GM18951 (cell line): ENCODE data around the gene NADSYN1.
"Not testable (repeated sequence)": the region's sequence is repeated elsewhere in the genome, so short reads cannot be mapped to it uniquely, and the experiment has no call there.

ENCODE experiments used
- POLR2A ChIP-seq: IDR thresholded peaks from 4 replicates; pipeline ENCODE4 v1.6.1; 2011; ENCODE audit warnings: mild to moderate bottlenecking; ENCODE audit not compliant: insufficient read length, insufficient read depth; ENCODE audit errors: extremely low read depth
- in situ Hi-C: fragments of 300-500 bp; cut with MboI; formaldehyde crosslinking; loops from one replicate; pipeline ENCODE4 v1.12.0; 2022; ENCODE audit warnings: low sequenced_read_pairs, mixed read lengths, inconsistent platforms; ENCODE audit not compliant: unreplicated experiment

The NADSYN1 gene

DNA sequence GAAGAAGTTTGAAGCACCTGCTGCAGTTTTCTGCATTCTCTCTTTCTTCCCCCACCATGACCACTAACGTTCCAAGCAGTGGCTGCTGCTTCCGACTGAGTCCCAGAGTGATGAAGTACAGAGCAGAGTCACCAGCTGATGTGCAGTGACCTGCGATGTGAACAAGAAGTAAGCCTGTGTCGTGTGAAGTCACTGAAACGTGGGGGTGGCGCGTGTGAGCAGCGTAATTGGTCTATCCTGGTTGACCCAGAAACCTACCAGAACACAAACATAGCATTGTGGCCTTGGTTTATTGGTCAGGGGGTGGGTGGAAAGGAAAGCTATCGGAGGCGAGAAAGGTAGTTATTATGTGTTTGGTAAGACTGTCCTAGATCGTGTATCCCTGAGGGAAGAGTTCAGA, 77.6 kb downstream of the NADSYN1 start:
- in situ Hi-C loops: no loop called here
- TF ChIP-seq POLR2A: no peak

DNA sequence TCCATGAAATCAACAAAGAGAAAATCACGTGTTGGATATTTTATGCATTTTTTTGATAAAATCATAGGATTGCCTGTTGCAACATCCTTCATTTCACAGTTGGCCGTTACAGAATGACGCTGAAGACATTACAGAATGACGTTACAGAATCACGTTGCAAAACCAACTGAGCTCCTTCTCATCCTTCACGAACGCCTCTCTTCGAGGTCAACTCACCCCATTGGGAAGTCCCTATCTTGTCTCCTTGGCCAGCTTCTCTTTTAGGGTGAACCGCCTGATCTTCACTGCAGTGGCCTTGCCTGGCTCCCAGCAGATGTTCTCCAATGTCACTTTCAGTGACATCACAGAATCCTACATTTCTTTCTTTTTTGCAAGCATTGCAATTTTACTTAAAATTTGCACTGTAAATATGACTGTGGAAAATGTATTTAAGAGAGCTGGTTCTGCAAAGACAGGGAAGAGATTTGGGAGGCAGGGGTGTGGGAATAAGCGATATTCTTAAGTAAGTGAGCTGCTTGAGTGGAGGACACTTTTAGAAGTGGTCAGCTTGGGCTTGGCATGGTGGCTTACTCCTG, 79.1 kb downstream of the NADSYN1 start:
- TF ChIP-seq POLR2A: no peak
- in situ Hi-C loops: no loop called here

DNA sequence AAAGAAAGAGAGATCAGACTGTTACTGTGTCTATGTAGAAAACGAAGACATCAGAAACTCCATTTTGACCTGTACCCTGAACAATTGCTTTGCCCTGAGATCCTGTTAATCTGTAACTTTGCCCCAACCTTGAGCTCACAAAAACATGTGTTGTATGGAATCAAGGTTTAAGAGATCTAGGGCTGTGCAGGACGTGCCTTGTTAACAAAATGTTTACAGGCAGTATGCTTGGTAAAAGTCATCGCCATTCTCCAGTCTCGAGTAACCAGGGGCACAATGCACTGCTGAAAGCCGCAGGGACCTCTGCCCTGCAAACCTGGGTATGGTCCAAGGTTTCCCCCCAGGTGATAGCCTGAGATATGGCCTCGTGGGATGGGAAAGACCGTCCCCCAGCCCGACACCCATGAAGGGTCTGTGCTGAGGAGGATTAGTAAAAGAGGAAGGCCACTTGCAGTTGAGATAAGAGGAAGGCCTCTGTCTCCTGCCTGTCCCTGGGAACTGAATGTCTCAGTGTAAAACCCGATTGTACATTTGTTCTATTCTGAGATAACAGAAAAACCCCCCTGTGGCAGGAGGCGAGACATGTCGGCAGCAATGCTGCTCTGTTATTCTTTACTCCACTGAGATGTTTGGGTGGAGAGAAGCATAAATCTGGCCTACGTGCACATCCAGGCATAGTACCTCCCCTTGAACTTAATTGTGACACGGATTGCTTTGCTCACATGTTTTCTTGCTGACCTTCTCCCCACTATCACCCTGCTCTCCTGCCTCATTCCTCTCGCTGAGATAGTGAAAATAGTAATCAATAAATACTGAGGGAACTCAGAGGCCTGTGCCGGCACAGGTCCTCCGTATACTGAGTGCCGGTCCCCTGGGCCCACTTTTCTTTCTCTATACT, 82.0 kb downstream of the NADSYN1 start:
- in situ Hi-C loops: not testable (repeated sequence)

DNA sequence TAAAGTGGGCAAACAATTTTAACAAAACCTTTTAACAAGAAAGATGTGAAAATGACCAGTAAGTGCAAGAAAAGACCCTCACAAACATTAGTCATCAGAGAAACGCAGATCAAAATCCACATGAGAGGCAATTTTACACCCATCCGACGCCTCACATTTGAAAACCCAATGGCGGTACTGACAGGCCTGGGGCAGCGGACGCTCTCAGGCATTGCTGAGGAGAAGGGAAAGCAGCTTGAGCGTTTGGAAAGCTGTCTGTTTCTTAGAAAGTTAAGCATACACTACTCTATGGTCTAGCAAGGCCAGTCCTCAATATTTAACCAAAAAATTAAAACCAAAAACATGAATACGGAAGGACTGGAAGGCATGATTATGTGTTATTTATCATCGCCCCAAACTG, 82.8 kb downstream of the NADSYN1 start:
- in situ Hi-C loops: no loop called here
- TF ChIP-seq POLR2A: no peak

DNA sequence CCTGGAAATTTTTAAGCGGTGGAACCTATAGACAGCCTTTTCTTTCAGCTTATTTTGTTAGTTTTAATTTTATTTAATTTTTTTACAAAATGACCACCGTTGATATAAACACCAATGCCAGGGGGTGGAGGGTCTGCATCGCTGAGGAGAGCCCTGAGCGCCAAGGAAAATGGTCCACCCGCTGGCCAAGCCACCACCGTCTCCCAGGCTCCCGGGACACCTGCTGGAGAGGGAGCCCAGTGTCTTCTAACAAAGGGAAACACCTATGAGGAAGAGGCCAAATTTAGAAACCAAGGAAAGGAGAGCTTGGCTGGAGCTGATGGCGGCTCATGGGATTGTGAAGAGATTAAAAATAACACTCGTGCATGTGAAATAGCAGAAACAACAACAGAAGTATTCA, 84.5 kb downstream of the NADSYN1 start:
- TF ChIP-seq POLR2A: no peak
- in situ Hi-C loops: no loop called here

DNA sequence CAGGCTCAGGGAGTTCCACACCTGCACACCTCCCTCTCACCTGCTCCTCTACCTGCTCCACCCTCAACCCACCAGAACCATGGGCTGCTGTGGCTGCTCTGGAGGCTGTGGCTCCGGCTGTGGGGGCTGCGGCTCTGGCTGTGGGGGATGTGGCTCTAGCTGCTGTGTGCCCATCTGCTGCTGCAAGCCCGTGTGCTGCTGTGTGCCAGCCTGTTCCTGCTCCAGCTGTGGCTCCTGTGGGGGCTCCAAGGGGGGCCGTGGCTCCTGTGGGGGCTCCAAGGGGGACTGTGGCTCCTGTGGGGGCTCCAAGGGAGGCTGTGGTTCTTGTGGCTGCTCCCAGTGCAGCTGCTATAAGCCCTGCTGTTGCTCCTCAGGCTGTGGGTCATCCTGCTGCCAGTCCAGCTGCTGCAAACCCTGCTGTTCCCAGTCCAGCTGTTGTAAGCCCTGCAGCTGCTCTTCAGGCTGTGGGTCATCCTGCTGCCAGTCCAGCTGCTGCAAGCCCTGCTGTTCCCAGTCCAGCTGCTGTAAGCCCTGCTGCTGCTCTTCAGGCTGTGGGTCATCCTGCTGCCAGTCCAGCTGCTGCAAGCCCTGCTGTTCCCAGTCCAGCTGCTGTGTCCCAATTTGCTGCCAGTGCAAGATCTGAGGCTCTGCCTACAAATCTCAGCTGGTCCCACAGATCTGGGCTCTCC, 85.1 kb downstream of the NADSYN1 start, which contains the start of gene KRTAP5-8:
Gene KRTAP5-8 (plus strand): TSS at position 49 of the 689 bp plus-strand sequence. CDS start 31 bp downstream, at position 80.
- in situ Hi-C loops: not testable (repeated sequence)

DNA sequence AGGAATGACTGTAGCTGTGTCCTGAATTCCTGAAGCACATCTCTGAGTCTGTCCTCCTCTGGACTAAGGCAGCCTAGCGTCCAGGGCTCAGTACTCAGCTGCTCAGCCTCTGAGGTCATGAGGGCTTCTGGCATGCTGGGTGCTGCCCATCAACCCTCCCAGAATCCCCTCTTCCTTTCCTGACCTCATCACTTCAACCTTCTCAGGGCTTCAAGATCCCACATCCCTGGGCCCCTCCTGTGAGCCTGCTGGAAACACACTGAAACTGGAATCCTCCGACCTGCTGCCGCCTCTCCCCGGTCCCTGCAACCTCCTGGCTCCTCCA, 85.6 kb downstream of the NADSYN1 start:
- in situ Hi-C loops: no loop called here
- no peak for TF ChIP-seq POLR2A

DNA sequence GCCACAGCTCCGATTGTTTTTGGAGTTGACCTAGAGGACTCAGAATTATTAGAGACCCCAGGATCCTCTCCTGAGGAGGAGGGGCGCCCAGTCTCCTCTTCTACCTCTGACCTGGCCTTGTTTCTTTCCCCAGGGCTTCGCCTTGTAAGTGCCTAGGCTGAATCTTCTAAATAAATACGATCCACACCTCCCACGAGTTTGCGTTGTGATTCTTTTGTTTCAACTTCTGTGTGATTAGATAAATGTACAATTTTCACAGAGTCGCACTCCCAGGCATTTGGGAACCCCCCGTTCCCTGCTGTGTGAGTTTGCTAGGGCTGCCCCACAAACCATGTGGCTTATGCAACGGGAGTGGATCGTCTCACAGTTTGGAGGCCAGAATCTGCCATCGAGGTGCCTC, 86.0 kb downstream of the NADSYN1 start:
- no peak for TF ChIP-seq POLR2A
- in situ Hi-C loops: no loop called here

DNA sequence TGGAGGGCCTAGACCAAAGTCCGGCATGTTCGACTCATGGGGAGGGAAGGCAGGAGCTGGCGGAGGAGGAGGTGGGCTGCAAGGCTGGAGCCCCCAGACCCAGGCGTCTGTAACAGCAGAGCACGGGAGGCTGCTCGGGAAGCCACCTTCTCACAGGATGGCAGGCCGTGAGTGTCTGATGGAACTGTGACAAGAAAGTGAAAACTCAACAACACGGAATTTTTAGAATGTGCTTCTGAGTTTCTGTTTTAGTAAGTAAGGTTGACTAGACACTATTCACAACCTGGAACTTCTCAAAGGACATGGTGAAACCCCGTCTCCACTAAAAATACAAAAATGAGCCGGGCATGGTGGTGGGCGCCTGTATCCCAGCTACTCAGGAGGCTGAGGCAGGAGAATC, 87.0 kb downstream of the NADSYN1 start:
- in situ Hi-C loops: not testable (repeated sequence)

DNA sequence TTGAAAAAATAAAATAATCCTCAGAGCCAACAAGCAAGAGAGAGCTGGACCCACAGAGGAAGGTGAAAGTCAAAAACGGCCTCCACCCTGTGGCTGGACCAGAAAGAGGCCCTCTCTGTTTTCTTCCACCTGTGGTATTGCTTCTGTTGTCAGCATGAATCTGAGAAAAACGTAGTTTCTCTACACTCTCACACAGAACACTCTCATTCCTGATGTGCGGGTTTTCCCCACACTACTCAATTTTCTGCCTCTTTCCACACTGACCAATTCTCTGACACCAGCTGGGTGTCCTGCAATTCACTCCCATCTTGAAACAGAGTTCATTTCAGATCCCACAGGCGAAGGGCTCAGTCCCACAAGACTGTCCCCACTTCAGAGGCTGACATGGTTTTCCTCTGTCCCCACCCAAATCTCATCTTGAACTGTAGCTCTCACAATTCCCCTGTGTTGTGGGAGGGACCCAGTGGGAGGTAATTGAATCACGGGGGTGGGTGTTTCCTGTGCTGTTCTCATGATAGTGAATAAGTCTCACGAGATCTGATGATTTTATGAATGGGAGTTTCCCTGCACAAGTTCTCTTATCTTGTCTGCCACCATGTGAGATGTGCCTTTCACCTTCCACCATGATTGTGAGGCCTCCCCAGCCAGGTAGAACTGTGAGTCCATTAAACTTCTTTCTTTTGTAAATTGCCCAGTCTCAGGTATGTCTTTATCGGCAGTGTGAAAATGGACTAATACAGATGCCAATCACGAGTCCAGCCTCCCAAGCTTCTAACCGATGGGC, 87.7 kb downstream of the NADSYN1 start:
- in situ Hi-C loops: not testable (repeated sequence)

DNA sequence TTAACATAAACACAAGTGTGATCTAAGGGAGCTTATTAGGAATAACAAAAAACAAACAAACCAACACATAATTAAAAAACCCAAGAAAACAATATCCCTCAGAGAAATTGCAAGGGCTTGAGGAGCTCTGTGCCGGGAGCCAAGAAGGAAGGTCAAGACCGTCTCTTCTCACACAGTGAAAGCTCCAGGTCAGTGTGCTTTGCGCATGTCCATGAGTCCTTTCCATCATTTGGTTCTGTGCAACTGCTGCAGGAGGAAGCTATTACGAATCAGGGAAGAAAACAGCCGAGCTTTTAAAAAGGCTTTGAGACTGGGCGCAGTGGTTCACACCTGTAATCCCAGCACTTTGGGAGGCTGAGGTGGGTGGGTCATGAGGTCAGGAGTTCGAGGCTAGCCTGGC, 89.4 kb downstream of the NADSYN1 start:
- TF ChIP-seq POLR2A: no peak
- in situ Hi-C loops: no loop called here

DNA sequence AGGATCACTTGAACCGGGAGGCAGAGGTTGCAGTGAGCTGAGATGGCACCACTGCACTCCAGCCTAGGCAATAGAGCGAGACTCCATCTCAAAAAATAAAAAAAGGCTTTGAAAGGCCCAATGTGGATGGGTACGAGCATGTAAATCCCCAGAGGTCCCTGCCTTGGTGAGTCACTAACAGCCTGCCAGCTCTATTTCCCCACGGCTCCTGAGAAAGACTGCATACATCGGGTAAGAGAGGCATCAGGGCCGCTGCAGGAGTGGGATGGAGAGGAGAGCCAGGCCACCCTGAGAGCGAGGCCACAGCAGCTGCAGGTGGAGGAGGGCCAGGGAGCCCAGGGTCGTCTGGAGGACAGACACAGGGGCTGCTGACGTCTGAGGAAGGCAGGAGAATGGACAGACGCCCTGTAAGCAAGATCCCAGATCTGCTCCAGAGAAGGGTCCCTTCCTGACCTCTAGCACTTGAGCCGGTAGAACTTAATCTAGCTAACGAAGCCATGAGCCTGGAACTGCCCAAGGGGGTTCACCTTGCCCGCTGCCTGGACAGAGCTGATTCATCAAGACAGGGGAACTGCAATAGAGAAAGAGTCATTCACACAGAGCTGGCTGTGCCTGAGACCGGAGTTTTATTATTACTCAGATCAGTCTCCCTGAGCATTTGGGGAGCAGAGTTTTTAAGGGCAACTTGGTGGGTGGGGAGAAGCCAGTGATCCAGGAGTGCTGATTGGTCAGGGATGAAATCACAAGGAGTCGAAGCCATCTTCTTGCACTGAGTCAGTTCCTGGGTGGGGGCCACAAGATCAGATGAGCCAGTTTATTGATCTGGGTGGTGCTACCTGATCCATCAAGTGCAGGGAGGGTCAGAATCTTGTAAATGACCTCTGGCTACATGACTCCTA, 90.1 kb downstream of the NADSYN1 start:
- in situ Hi-C loops: no loop called here
- no peak for TF ChIP-seq POLR2A

DNA sequence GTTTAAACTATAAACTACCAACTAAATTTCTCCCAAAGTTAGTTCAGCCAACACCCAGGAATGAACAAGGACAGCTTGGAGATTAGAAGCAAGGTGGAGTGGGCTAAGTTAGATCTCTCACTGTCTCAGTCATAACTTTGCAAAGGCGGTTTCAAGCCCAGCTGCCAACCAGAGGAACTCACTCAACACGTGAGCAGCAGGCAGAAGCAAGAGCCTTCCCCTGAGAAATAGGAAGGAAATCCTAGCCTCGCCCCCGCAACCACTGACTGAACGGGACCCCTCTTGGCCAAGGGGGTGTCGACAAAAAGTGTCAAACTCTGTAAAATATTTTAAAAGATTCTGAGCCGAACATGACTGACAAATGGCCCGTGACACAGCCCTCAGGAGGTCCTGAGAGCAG, 90.9 kb downstream of the NADSYN1 start:
- in situ Hi-C loops: no loop called here
- TF ChIP-seq POLR2A: no peak
